ENCODE data around the gene ARL15.

DNA sequence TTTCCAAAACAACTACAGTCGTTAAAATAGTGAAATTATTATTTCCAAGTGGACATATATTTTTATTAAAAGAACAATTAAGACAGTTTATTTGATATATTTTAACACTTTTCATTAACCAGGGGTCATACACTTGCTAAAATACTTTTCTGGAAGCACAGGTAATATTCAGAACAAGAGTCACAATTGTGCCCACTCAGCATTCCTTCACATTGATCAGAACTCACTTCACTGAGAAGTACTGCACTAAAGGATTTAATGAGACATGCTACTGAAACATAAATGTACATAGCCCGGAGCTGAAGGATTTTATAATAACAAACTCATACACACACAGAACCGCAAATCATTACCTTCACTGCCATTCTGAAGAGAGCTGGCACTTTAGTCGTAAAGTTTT, 361.8 kb downstream of the ARL15 start:
- TF ChIP-seq, protein P1, sequence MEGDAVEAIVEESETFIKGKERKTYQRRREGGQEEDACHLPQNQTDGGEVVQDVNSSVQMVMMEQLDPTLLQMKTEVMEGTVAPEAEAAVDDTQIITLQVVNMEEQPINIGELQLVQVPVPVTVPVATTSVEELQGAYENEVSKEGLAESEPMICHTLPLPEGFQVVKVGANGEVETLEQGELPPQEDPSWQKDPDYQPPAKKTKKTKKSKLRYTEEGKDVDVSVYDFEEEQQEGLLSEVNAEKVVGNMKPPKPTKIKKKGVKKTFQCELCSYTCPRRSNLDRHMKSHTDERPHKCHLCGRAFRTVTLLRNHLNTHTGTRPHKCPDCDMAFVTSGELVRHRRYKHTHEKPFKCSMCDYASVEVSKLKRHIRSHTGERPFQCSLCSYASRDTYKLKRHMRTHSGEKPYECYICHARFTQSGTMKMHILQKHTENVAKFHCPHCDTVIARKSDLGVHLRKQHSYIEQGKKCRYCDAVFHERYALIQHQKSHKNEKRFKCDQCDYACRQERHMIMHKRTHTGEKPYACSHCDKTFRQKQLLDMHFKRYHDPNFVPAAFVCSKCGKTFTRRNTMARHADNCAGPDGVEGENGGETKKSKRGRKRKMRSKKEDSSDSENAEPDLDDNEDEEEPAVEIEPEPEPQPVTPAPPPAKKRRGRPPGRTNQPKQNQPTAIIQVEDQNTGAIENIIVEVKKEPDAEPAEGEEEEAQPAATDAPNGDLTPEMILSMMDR (IDR thresholded peaks at IDR 0.05; ENCODE audit: low read depth, low read length): no peak
- TF ChIP-seq EZH2phosphoT487 (IDR thresholded peaks at IDR 0.05; ENCODE audit: low read depth): no peak

Measured in OCI-LY3 (cell line).